DND-41 (cell line): ENCODE measurements around the gene PANK4.

Source experiments
- EZH2 ChIP-seq: IDR thresholded peaks from 3 replicates; pipeline ENCODE4 v1.6.1; 2012; ENCODE audit warnings: borderline replicate concordance, low read depth, mild to moderate bottlenecking, moderate library complexity, low read length, inconsistent platforms; ENCODE audit not compliant: severe bottlenecking
- TF ChIP-seq, protein P1 (sequence below): IDR thresholded peaks from 2 replicates; pipeline ENCODE4 v1.5.1; 2012; ENCODE audit warnings: borderline replicate concordance, low read length, moderate library complexity, mild to moderate bottlenecking; ENCODE audit not compliant: poor library complexity, severe bottlenecking; ENCODE audit errors: extremely low read depth

GRCh38 chr1:2543543-2544092 lies 17.2 kb upstream of the PANK4 start:
- TF ChIP-seq, protein P1, sequence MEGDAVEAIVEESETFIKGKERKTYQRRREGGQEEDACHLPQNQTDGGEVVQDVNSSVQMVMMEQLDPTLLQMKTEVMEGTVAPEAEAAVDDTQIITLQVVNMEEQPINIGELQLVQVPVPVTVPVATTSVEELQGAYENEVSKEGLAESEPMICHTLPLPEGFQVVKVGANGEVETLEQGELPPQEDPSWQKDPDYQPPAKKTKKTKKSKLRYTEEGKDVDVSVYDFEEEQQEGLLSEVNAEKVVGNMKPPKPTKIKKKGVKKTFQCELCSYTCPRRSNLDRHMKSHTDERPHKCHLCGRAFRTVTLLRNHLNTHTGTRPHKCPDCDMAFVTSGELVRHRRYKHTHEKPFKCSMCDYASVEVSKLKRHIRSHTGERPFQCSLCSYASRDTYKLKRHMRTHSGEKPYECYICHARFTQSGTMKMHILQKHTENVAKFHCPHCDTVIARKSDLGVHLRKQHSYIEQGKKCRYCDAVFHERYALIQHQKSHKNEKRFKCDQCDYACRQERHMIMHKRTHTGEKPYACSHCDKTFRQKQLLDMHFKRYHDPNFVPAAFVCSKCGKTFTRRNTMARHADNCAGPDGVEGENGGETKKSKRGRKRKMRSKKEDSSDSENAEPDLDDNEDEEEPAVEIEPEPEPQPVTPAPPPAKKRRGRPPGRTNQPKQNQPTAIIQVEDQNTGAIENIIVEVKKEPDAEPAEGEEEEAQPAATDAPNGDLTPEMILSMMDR: no peak
- TF ChIP-seq EZH2: no peak
